Activated B cell treated with CpG ODN at 0.5 μM for 24 hours (primary cell): ENCODE measurements around the gene MYO18A. TPM values are rescaled to one million over a fixed set of nuclear protein-coding genes. Genes with fewer than 3 reads are reported as not detected.

ENCODE experiments used
- ATAC-seq: fragments of 200-7000 bp; cut with Tn5 transposase; one replicate; pipeline ENCODE4 v1.10.0; 2021; ENCODE audit warnings: low read depth, mild to moderate bottlenecking, moderate library complexity
- CTCF ChIA-PET: fragments of 350-600 bp; sonication (Branson Sonifier 250); formaldehyde crosslinking; loops from one replicate; lab custom pipeline; 2021; ENCODE audit warnings: antibody characterized with exemption; lab: Charles Lee
- POLR2A ChIA-PET: fragments of 350-600 bp; sonication (Branson Sonifier 250); formaldehyde crosslinking; loops from one replicate; lab custom pipeline; 2021; ENCODE audit warnings: antibody characterized with exemption; lab: Charles Lee
- DNase-seq: peaks from one replicate; pipeline ENCODE4 v3.0.0; 2022
- H3K27ac Mint-ChIP-seq: one replicate; pipeline ENCODE4 v1.8.0; 2020; ENCODE audit warnings: mixed read lengths
- H3K27me3 Mint-ChIP-seq: one replicate; pipeline ENCODE4 v1.8.0; 2021; ENCODE audit warnings: mixed read lengths
- H3K36me3 Mint-ChIP-seq: one replicate; pipeline ENCODE4 v1.8.0; 2021; ENCODE audit warnings: low read depth, mixed read lengths
- H3K4me1 Mint-ChIP-seq: one replicate; pipeline ENCODE4 v1.8.0; 2021; ENCODE audit warnings: mixed read lengths
- H3K4me3 Mint-ChIP-seq: one replicate; pipeline ENCODE4 v1.8.0; 2020; ENCODE audit warnings: mild to moderate bottlenecking, mixed read lengths
- H3K9me3 Mint-ChIP-seq: one replicate; pipeline ENCODE4 v1.8.0; 2020; ENCODE audit warnings: mixed read lengths
- intact Hi-C: fragments of 100-400 bp; cut with micrococcal nuclease; formaldehyde crosslinking; loops from one replicate; pipeline ENCODE4 v1.15.1; 2024
- total RNA-seq: library from RNA; stranded (reverse); gene quantifications from 2 replicates; pipeline ENCODE4 v1.2.3, GENCODE V29; 2022
- TF ChIP-seq, protein P1 (sequence below): fragments of 200-600 bp; IDR thresholded peaks from one replicate; pipeline ENCODE4 v1.8.0; 2022; ENCODE audit warnings: antibody characterized with exemption, mild to moderate bottlenecking

The MYO18A gene
- total RNA-seq, 1 donor from 2014 or later = 79.8 TPM

DNA sequence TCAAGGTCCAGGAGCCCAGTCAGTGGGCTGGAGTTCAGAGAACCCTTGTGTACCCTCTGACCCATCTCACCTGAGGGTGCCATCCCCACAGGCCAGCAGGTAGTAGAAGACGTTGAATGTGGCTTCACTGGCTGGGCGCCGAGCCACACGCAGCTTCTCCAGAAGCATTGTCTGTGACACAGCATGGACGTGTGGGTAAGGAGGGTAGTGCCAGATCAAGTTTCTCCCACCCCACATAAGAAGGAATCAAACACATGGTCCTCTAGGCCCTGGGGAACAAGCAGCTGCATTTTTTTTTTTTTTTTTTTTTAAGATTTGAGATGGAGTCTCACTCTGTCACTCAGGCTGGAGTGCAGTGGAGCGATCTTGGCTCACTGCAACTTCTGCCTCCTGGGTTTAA, 60.9 kb downstream of the MYO18A start:
- DNase-seq (no peak), ATAC-seq (no peak)
- peaks cover 4% of the 10 kb centered on the region for H3K4me1 Mint-ChIP-seq
- no peak overlapping the region for H3K4me3 Mint-ChIP-seq
- peaks cover 51% of the 10 kb centered on the region for H3K36me3 Mint-ChIP-seq
- TF ChIP-seq, protein P1, sequence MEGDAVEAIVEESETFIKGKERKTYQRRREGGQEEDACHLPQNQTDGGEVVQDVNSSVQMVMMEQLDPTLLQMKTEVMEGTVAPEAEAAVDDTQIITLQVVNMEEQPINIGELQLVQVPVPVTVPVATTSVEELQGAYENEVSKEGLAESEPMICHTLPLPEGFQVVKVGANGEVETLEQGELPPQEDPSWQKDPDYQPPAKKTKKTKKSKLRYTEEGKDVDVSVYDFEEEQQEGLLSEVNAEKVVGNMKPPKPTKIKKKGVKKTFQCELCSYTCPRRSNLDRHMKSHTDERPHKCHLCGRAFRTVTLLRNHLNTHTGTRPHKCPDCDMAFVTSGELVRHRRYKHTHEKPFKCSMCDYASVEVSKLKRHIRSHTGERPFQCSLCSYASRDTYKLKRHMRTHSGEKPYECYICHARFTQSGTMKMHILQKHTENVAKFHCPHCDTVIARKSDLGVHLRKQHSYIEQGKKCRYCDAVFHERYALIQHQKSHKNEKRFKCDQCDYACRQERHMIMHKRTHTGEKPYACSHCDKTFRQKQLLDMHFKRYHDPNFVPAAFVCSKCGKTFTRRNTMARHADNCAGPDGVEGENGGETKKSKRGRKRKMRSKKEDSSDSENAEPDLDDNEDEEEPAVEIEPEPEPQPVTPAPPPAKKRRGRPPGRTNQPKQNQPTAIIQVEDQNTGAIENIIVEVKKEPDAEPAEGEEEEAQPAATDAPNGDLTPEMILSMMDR = no peak
- ChIA-PET POLR2A (interaction anchor here (0.6 kb wide), 1 partner anchor 380 kb away, joined by 4 read pairs; no protein-coding TSS in a partner anchor), CTCF (interaction anchor here (0.6 to 6.5 kb wide), 3 partner anchors 18 to 155 kb away, joined by 3 to 149 read pairs (median 36); no protein-coding TSS in a partner anchor)
- intact Hi-C loops = loop anchor here (5.0 kb wide), 1 partner anchor 357 kb away; no protein-coding TSS in a partner anchor
- H3K9me3 Mint-ChIP-seq = no peaks in the 10 kb centered on the region
- H3K27ac Mint-ChIP-seq = no peak overlapping the region
- H3K27me3 Mint-ChIP-seq = no peaks in the 10 kb centered on the region

DNA sequence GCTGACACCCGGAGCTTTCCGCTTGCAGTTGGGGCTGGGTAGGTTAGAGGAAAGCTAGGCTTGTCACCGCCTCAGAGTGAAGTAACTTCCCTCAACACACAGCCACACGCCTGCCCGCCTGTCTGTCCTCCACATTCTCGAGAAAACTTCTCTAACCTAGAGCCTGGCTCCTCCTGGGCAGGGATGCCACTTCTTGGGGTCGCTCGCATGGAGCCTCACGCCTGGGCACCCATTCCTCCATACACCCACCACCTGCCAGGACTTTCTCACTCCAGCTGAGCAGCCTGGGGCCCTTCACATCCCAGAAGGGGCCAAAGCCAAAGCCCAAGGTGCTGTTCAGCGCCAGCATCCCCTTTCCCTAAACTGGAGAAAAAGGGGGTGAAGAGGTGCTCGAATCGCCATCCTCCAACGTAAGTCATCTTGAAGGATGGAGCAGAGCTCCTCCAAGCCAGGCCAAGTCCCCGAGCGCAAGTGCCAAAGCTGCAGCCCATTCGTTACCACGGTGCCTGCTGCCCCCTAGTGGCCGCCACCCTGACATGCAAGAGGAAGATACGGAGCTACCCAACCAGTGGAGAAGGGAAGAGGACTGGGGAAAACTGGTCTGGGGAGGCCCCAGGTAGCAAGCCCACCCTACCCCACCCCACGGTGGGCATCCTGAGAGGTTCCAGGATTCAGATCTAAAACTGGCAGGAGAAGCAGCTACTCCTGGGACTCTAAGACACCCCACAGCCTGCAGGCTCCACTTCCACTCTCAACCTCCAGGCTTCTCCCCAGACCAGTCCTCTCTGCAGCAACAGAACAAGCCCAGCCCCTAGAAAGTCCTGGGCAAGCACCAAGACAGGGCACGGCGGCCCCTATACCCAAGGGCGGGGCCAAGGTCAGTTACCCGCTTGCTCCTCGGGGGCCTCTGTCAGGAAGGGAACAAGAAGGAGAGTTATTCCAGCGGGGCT, 63.1 kb downstream of the MYO18A start:
- Mint-ChIP-seq H3K4me1 (peaks cover 7% of the 10 kb centered on the region), H3K36me3 (peaks cover 60% of the 10 kb centered on the region), H3K27me3 (no peaks in the 10 kb centered on the region), H3K9me3 (no peaks in the 10 kb centered on the region), H3K4me3 (no peak overlapping the region), H3K27ac (no peak overlapping the region)
- TF ChIP-seq, protein P1 = peak; percentile 29
- ChIA-PET CTCF (interaction anchor here (0.6 to 6.5 kb wide), 33 partner anchors 9 to 473 kb away, joined by 3 to 149 read pairs (median 5); partner anchors contain the start of genes BLTP2, NUFIP2, PHF12 and SDF2), POLR2A (interaction anchor here (0.6 to 1.0 kb wide), 3 partner anchors 23 to 152 kb away, joined by 4 to 9 read pairs (median 6); no protein-coding TSS in a partner anchor)
- intact Hi-C loops = loop anchor here (1.0 to 5.0 kb wide), 4 partner anchors 102 to 470 kb away; no protein-coding TSS in a partner anchor
- DNase-seq = peak; percentile 63
- peak; percentile 83 for ATAC-seq

DNA sequence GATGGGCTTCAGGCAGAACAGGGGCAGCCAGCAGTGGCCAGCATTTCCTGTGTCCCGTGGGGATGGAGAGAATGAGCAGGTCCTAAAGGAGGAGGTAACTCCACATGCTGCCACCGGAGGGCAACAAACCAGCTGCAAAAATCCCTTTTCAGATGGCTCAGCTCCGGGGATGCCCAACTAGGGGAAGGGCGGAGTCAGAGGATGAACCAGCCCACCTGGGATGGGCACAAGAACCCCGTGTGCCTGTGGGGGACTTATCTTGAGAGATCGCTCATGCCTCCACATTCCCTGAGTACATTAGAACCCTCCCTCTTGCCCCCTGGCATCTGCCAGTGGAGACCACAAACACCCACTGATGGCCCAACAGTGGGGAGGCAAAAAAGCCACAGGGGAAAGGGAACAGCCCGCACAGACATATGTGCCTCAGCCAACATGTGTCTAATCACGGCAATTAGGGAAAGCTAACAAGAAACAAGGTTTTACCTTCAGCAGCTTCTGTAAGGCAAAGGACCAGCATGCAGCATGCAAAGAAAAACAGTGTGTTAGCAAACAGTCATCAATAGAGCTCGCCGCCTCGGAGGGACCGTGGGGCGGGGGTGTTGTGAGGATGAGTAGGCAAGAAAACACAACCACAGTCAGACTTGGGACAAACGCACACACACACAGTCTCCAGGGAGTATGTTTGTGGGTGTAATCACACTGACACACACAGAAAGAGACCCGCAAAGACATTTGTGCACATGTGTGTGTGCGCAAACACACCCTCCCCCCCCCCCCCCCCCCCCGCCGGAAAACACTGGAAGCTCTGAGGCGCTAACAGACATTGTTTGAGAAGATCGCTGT, 64.0 kb downstream of the MYO18A start:
- Mint-ChIP-seq H3K4me1 (peaks cover 7% of the 10 kb centered on the region), H3K9me3 (no peaks in the 10 kb centered on the region), H3K4me3 (no peak overlapping the region), H3K36me3 (peaks cover 59% of the 10 kb centered on the region), H3K27ac (peak overlapping the region; percentile 24), H3K27me3 (no peaks in the 10 kb centered on the region)
- intact Hi-C loops = loop anchor here (2.0 to 5.0 kb wide), 3 partner anchors 103 to 469 kb away; no protein-coding TSS in a partner anchor
- peak; percentile 15 for ATAC-seq
- CTCF ChIA-PET = interaction anchor here (0.8 to 6.5 kb wide), 33 partner anchors 9 to 472 kb away, joined by 3 to 149 read pairs (median 5); partner anchors contain the start of genes BLTP2, MYO18A, NUFIP2 and PHF12
- DNase-seq = no peak
- POLR2A ChIA-PET = interaction anchor here (0.6 to 1.0 kb wide), 2 partner anchors 61 to 151 kb away, joined by 6 to 9 read pairs; no protein-coding TSS in a partner anchor
- TF ChIP-seq, protein P1 = no peak

DNA sequence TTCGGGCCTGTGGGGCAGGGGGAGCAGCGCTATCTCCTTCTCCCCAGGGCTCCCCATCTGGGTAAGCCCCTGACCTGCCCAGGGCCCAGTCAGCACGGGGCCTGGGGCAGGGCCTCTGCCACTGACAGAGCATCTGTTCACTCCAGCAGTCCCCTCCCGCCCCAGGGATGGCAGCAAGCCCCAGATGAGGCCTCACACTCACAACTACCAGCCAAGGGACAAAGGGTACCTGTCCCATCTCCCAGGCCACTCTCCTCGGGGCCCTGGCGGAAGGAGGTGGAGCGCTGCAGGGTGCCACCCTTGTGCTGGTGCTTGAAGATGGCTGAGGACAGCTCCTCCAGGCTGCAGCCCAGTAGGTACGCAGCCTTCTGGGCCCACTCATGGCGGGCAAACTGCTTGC, 64.8 kb downstream of the MYO18A start:
- TF ChIP-seq, protein P1 = no peak
- intact Hi-C loops = loop anchor here (5.0 kb wide), 1 partner anchor 353 kb away; no protein-coding TSS in a partner anchor
- Mint-ChIP-seq H3K9me3 (no peaks in the 10 kb centered on the region), H3K4me1 (peaks cover 7% of the 10 kb centered on the region), H3K27me3 (no peaks in the 10 kb centered on the region), H3K4me3 (no peak overlapping the region), H3K27ac (no peak overlapping the region), H3K36me3 (peaks cover 59% of the 10 kb centered on the region)
- DNase-seq (no peak), ATAC-seq (no peak)
- ChIA-PET CTCF (interaction anchor here (0.9 to 6.5 kb wide), 13 partner anchors 9 to 352 kb away, joined by 3 to 149 read pairs (median 11); partner anchors contain the start of gene MYO18A), POLR2A (no interaction called here)
